COR-L47 (cell line): ENCODE results near the gene CACNB4.

Experiments
- DNase-seq: peaks from one replicate; lab custom pipeline; 2025; lab: John Stamatoyannopoulos, UW

The CACNB4 gene

DNA sequence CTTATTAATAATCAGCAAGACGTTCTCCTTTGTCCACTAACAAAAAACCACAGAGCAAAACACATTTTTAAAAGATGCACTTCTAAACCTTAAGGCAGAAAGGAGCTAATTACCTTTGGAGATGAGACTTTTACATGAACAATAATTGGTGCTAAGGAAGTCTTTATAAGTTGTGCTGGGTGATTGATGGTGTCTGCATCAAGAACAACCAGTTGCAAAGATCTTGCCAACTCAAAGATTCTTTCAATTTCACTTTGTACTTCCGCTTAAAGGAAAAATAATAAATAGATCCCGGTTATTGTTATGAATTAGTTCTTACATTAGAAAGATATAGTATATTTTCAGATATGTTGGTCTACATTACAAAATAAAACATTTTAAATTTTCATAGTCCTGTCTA is 243.7 kb downstream of the CACNB4 start:
- DNase-seq: no peak

DNA sequence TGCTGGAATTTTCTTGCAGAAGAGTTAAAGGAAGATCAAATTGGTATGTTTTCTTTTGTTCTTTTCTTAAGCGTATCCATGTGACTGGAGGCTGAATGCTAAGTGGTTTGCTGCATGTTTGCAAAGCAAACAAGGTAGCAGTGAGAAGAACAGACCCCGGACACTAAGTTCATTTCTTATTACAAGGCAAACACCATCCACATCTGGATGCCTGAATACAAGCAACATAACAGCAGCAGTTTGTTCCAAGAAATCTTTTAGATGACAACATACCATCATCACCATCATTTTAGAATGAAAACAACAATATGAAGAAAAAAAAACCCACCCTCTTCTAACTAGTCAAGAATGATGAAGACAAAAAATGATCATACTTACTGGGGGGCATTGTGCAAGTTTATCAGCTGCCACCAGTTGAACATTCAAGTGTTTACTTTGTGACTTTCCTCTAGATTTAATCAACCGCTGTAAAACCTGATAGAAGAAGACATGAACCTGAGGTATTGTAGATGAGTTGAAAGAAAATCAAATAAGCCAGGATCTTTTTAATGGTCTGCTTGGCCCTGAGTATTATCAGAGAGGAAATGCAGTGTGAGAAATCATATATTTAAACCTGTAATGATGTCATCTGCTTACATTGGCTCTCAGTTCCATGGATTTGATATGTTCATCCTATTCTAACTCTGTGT is 245.6 kb downstream of the CACNB4 start:
- DNase-seq: no peak

DNA sequence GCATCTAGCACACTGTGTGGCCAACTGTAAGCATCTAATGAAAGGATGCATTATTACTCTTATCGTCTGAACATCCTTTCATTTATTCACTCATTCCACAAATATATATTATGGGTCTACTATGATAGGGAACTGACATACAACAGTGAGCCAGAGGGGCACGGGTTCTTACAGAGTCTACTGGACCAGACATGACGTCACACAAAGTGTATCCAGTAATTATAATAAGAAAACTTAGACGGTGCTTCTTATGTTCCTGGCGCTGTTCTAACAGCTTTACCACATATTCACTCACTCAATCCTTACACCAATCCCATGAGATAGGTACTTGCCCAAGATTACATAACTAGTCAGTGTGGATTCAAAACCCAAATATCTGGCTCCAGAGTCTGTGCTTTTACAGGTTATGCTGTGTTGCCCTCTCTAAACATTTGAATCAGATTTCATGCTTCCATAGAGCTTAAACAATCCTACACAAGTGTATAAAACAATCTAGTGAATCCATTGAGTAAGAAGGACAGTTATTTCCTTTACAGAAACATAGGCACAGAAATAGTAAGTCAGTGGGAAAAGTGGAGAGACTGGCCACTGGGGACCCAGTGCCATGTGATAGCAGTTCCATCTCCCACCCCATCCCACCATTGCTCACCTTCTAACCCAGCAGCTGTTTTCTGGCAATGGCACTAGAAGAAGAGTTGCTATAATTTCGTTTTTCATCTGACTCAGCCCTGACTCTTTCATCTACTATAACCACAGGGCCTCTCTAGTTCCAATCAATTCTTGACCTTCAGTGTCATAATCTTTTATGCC is 246.4 kb downstream of the CACNB4 start:
- no peak for DNase-seq

DNA sequence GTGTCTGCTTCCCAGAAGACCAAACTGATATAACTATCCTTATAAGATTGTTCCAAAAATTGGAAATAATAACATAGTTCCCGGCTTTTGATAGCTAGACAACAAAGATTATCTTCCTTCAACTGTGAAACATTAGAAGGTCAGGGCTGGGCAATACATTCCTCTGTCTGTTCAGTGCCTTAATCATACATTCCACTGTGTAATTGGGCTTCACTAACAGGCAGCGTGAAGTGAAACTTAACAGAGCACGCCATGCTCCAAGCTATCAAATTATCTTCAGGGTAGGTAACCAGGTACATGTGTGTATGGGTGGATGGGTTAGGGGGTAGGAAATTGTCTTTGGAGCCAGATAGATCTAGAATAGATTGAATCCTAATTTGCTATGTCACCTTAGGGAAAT is 247.1 kb downstream of the CACNB4 start:
- no peak for DNase-seq

DNA sequence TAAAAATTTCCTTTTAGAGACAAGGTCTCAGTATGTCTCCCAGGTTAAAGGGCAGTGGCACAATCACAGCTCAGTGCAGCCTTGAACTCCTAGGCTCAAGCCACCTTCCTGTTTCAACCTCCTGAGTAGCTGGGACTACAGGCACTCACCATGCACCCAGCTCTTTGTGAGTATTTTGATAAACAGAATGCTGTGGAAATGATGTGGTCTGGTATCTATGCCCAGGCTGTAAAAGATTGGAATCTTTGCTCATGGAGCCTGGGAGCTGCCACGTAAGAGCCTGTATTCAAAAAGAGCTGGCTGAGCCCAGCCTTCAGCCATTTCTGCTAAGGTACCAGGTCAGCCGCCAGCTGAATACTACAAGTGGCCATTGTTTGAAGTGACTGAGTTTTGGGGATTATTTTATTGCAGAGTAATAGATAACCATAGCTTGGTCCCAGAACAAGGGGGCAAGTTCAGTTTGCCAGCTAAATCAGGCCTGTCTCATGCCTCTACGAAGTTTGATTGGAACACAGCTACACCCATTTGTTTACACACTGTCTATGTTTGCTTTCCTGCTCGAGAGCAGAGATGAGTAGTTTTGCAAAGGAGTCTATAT is 249.3 kb downstream of the CACNB4 start:
- DNase-seq: no peak

DNA sequence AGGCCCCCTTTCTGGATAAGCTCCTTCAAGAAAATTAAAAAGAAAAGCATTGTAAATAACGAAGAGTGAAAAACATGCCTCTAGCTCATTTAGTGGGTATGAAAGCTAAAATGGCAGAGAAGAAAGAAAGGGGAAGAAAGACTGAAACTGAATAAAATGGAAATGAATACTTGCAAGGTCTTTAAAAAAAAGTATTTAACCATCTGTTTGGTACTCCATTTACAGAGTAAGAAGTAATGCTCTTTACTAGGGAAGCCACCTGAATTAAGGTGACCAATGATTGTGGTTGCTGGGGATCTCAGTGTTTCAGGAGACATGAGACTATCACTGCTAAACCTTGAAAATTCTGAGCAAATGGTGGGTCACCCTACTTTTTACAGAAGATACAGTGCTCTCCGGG is 253.0 kb downstream of the CACNB4 start:
- DNase-seq: no peak

DNA sequence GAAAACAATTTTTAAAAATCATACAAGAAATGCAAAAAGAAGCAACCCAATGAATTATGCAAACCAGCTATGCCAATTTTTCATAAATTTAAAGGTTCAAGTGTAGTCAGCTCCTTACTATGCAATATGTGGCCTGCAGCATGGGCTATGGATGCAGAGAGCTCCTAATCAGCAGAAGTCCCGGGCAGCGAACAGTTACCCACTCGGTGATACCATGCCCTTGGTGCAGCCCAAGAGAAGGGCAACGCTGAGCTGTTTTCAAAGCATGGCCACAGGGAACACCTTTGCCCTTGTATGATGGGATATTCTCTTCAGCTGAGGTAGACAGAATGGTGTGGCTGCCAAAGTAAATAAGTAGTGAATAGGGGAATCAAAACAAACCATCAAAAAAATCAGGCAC is 253.4 kb downstream of the CACNB4 start:
- DNase-seq: no peak

DNA sequence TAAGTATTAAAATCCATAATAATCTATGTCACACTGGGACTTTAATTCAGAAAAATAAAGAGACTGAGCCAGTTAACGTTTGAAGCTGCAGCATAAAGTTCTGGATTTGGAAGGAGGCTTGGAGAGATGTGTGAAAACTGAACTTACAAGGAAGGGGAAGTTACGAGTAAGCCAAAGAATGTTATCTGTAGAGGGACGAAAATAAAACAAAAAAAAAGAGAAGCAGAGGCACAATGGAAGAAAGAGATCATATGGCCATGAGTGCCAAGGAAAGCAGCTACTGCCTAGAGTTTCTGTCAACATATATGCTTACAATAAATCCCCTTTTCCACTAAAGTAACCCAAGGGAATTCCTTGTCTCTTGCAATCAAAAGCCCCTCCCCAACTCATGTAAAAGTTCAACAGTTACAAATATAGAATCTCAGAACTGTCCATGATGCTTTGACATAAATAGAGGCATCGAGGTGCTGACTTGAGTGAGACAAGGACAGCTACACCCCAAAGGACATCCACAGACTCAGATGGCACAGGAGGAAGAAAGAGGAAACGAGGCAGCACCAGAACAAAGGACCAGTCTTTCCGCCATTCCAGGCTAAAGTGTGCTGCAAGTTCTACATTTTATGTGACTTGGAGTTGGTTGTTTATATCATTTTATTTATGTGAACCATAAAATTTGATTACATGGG is 254.5 kb downstream of the CACNB4 start:
- DNase-seq: no peak

DNA sequence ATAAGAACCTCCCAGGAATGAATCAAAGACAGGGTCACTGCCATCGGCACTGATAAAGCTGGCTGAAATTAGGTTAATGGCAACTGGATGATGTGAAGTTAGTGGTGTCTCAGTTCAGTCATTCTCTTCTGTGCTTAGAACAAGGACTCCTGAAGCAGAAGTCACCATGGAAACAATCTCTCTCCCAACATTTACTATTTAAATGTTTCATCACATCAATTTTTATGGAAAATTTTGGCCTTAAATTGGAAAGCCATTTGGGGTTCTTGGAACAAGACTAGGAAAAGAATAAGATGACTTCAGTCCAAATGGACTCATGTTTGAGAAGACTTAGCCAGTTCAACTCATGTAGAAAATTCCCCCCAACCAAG is 255.2 kb downstream of the CACNB4 start:
- no peak for DNase-seq

DNA sequence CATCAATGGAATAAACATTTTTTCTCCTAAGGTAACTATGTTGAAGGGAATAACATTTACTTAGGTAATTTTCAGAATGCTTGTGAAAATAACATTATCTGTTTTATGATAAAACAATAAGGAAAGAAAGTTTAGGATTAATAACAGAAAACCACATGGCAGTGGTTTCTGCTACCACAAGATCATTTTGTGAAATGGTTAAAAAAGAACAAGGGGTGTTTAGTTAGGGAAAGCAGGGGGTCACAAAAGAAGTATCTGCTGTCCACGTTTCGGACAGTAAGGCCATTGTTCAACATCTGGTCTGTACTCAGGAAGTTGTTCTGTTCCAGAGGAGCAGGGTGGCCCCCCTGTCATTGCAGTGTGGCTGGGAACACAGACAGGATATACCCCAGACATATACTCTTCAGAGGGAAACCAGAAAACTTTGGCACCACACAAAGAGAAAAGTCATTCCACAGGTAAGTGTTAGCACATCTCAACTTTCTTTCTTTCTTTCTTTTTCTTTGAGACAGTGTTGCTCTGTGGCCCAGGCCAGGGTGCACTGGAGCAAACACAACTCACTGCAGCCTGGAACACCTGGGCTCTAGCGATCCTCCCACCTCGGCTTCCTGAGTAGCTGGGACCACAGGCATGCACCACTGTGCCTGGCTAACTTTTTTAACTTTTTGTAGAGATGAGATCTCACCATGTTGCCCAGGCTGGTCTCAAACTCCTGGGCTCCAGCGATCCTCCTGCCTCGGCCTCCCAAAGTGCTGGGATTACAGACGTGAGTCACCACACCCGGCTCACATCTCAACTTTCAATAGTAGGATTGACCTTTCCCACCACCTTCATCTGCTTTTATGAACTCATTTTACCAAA is 255.8 kb downstream of the CACNB4 start:
- DNase-seq: no peak

DNA sequence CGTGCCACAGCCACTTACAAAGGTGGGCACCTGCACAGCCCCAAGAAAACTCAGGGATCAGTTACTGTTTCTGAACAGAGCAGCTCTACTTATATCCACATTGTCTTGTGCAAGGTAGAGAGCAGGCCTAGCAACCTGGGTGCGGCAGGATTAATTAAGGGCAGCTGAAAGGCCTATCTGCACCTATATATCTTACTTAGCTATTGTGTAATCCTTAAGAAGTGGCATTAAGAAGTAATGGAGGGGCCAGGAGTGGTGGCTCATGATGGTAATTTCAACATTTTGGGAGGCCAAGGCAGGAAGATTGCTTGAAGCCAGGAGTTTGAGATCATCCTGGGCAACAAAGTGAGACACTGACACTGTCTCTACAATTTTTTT is 257.8 kb downstream of the CACNB4 start:
- DNase-seq: no peak

DNA sequence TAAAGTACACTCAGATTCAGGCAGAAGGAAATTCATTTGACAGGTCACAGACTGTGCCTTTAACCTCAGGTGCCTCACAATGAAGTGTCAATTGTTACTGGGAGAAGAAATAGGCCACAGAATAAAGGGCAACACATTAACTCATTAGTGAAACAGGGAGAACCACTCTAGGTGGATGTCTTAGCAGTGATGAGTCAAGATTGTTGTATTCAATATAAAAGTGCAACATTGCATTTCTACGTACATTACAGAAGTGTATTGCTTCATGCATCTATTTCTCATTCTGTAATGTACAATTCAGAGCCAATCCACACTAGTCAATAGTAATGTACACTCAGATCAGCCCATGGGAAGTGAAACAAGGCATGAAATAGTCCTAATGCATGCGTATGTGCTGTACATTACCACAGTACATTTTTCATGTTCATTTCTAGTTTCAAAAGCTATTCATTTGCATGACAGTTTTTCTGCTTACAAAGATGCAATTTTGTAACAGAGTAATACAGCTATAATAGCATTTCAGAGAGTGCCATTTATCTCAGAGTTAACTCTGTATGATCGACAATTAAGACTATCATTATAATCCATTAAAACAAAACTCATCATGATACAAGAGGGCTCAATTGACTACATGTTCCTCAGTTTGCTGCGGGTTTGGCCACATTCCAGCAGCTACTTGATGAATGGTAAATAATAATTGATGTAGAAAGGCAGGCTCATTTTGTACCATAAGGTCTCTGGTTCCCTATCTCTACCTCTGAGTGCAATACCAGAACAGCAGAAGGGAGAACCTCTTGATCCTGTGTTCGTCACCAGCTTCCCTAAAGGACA is 258.4 kb downstream of the CACNB4 start:
- peak; percentile 13 for DNase-seq

DNA sequence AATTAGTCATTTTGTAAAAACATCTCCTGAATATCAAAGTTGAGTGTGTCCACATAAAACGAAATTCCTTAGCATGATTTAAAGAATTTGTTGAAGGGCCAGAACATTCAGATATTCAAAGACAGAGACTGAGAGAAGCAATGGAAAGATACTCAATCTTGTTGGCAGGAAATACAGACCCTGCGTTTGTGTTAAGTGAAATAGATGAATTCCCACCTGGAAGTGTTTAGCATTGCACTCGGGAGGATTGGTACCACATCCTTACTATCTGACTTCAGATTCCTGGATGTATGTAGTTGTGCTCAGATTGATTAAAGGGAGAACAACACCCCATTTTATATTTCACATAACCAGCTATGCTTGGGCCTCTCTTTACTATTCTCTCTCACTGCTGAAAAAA is 260.9 kb downstream of the CACNB4 start:
- no peak for DNase-seq

DNA sequence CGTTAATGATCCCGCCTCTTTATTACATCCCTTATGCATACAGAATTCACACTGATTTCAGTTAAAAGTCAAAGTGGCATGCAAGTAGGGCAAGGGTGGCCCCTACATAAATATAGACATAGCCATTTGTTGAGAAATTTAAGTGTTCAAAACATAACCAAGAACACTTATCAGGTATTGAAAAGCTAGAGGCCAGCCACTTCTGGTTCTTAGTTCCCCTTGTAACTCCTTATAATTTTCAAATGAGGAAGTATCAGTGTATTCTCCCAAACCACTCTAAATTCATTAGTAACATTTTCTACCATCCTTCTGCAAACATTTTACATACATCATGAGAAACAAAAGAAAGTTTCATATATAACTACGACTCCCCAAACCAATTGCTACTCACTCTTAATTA is 264.9 kb downstream of the CACNB4 start:
- DNase-seq: no peak

DNA sequence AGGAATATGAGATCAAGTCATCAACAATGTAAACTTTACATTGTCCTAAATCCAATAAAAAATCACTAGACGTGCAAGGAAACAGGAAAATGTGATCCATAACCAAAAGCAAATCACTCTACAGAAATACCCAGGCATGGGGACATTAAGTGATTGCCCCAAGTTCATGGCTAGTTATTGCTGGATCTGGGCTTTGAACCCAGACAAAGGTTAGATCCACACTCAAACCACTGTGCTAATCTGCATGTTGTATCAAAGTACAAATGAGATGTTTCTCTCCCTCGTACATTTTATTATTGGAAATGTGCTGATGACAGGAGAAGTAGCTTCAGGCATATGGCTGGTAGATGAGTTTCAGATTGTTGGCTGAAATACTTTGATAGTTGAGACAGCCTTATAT is 267.9 kb downstream of the CACNB4 start:
- DNase-seq: no peak

DNA sequence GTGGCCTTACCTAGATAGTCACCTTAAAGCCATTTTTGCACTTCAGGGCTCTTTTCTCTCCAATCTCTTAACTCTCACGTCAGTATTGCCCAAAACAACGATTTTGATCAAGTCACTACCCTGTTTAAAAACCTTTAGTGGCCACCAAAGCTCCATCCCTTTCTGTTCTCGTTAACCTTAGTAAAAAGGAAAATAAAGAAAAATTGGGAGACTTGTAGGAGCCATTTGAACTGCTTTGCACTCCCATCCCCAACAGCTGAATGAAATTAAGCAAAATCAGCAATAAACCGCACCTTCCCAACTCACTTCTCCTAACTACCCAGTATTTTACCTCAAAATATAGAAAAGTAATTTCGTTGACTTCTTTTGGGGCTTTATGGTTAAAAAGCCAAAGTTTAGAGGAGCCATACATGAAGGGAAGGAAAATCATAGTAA is 269.9 kb downstream of the CACNB4 start:
- no peak for DNase-seq

DNA sequence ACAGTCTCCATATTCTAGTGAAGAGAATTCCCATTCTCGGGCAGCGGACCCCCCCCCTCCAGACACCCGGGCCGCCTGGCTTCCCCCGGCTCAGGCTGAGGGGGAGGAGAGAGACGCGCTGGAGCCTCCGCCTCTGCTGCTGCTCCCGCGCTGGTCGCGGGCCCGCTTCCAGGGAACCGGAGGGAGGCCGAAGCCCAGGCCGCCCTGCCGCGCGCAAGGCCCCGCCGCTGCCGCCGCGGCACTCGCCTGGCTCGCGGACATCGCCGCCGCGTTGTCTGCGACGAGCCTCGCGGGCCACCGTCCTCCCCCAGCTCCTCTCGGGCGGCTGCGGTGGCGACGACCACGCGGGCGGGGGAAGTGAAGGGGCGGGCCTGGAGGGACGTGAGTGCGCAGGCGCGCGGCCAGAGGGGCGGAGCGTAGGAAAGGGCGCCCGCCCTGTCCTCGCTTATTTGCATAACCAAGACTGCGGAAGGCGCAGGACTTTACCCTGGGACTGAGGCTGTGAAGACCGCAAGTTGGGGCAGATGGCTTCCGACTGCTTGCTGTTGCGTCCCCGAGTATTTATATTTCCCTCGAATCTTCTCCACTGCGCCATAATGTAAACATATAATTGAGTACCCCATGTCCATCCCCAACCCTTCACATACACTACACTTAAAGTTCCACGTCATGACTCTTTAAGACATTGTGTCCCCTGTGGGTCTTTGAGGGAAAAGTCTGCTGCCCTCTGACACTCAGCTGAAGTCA is 270.5 kb downstream of the CACNB4 start, which contains the start of gene ARL5A:
ARL5A (minus strand) TSS at position 279 of the 747 bp plus-strand sequence; CDS start at position 34, 245 bp downstream.
- DNase-seq: peak; percentile 90

DNA sequence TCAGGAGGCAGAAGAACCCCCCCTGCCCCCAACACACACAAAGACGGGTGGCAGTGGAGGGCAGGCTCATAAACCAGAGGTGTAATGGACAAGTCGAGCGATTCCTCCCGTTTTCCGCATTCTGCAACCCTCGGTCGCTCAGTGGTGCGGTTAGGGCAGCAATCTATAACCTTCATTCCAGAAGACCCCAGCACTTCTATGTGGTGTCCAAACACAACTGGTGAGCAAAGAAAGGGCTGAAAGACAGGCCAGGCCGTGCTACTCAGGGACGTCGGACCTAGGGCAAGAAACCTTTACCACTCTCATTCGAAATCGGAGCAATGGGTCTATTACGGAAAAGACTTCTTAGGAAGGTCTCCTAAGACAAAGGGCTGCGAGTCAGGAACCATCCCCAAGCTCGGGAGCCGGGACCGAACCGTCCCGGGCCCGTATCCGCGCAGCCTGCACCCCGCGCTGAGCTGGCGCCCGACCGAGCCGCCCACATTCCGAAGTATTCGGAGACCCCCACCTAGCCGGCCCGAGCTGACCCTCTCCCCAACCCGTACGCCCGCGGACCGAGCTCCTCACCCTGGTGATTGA is 271.2 kb downstream of the CACNB4 start:
- DNase-seq: no peak

DNA sequence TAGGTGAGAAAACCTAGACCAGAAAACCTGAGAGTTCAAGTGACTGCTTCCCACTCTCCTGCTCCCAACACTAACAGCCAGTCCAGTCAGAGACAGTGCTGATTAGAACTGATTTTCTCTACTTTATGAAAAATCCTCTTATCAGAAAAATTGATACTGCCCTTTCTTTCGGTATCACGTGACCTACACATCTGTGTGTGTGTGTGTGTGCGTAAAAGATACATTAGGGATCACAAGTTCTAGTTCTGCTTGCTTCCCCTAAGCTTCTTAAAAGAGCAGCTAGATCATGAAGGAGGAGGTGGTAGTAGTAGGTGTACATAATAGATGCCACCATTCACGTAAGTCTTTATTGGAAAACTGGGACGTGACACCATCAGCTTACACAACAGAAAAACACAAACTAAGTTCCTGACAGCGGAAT is 272.1 kb downstream of the CACNB4 start:
- no peak for DNase-seq

DNA sequence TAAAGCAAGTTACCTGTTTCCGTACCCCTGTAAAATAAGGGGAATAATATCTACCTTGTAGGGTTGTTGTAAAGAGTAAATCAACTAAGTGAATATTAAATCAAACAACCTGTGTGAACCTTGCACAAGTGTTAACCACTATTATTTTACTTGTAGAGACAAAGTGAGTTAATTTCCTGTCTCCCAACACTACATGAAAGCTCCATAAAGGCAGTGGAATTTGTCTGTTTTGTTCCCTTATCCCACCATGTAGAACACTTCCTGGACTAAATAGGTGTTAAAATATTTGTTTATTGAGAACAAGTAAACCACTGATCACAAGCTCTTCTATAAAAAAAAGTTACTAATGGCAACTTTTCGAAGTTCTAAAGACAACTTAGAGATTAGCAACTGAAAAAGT is 274.0 kb downstream of the CACNB4 start:
- DNase-seq: no peak
